ENCODE measurements around the gene MAP3K7CL. TPM values are rescaled to one million over a fixed set of nuclear protein-coding genes. Genes with fewer than 3 reads are reported as not detected.

The MAP3K7CL gene
- total RNA-seq, 1 donor from 2014 or later, result 1.2 TPM

DNA sequence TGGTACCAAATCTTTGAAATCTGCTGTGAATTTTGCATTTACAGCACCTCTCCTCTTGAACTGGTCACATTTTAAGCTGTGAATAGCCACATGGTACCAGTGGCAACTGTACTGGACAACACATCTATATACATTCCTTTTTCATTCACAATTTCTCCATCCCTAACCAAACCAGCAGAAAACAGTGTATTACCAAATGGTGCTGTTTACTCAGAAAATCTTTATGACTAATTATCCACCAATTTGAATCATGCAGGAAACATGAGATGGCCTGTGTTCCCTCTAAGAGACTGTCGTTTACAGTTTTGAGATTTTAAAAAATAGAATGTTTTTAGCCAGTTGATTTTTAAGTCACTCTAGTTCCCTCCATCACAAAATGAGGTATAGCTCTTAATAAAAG is 39.4 kb upstream of the MAP3K7CL start:
- Mint-ChIP-seq H3K4me1 (ENCODE audit: low read depth) (peaks cover 7% of the 10 kb centered on the region), H3K27me3 (peaks cover 4% of the 10 kb centered on the region), H3K27ac (no peak overlapping the region), H3K4me3 (ENCODE audit: low read depth) (no peak overlapping the region), H3K9me3 (ENCODE audit: low read depth) (no peaks in the 10 kb centered on the region), H3K36me3 (ENCODE audit: insufficient read depth) (no peaks in the 10 kb centered on the region)
- DNase-seq (ENCODE audit: low spot score, unreplicated experiment), result no peak
- TF ChIP-seq, protein P1, sequence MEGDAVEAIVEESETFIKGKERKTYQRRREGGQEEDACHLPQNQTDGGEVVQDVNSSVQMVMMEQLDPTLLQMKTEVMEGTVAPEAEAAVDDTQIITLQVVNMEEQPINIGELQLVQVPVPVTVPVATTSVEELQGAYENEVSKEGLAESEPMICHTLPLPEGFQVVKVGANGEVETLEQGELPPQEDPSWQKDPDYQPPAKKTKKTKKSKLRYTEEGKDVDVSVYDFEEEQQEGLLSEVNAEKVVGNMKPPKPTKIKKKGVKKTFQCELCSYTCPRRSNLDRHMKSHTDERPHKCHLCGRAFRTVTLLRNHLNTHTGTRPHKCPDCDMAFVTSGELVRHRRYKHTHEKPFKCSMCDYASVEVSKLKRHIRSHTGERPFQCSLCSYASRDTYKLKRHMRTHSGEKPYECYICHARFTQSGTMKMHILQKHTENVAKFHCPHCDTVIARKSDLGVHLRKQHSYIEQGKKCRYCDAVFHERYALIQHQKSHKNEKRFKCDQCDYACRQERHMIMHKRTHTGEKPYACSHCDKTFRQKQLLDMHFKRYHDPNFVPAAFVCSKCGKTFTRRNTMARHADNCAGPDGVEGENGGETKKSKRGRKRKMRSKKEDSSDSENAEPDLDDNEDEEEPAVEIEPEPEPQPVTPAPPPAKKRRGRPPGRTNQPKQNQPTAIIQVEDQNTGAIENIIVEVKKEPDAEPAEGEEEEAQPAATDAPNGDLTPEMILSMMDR (IDR thresholded peaks at IDR 0.05; ENCODE audit: unreplicated experiment), result no peak

GRCh38 chr21:29092102-29092959 is 38.1 kb upstream of the MAP3K7CL start:
- Mint-ChIP-seq H3K27ac (no peak overlapping the region), H3K4me1 (ENCODE audit: low read depth) (peaks cover 7% of the 10 kb centered on the region), H3K36me3 (ENCODE audit: insufficient read depth) (no peaks in the 10 kb centered on the region), H3K4me3 (ENCODE audit: low read depth) (no peak overlapping the region), H3K27me3 (no peaks in the 10 kb centered on the region), H3K9me3 (ENCODE audit: low read depth) (no peaks in the 10 kb centered on the region)
- no peak for DNase-seq (ENCODE audit: low spot score, unreplicated experiment)
- TF ChIP-seq, protein P1 (IDR thresholded peaks at IDR 0.05; ENCODE audit: unreplicated experiment), result no peak

- no peak overlapping the region for H3K27ac Mint-ChIP-seq
- no peak overlapping the region for H3K4me3 Mint-ChIP-seq (ENCODE audit: low read depth)
- no peaks in the 10 kb centered on the region for H3K36me3 Mint-ChIP-seq (ENCODE audit: insufficient read depth)
- TF ChIP-seq, protein P1 (IDR thresholded peaks at IDR 0.05; ENCODE audit: unreplicated experiment), result no peak
- no peaks in the 10 kb centered on the region for H3K27me3 Mint-ChIP-seq
- peaks cover 2% of the 10 kb centered on the region for H3K9me3 Mint-ChIP-seq (ENCODE audit: low read depth)
- no peak for DNase-seq (ENCODE audit: low spot score, unreplicated experiment)
- peaks cover 7% of the 10 kb centered on the region for H3K4me1 Mint-ChIP-seq (ENCODE audit: low read depth)
Observed at GRCh38 chr21:29096218-29097015, 34.0 kb upstream of the MAP3K7CL start.

DNA sequence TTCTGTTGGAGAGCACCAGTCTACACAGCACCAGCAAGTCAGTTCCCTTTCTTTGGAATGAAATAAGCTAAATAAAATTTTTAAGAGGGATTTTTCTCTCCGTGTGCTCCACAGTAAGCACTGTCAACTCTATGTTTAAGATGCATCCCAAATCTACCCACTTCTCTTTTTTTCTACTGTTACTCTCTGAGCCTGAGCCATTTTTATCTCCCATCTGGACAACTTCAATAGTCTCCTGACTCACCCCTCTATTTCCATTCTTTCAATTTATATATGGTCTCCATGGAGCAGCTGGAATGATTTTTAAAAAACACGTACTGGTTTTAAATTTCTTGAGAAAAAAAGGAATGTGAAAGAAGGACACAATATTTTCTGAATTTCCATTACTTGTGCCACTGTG is 32.3 kb upstream of the MAP3K7CL start:
- Mint-ChIP-seq H3K4me1 (ENCODE audit: low read depth) (peaks cover 7% of the 10 kb centered on the region), H3K36me3 (ENCODE audit: insufficient read depth) (no peaks in the 10 kb centered on the region), H3K27ac (no peak overlapping the region), H3K4me3 (ENCODE audit: low read depth) (no peak overlapping the region), H3K9me3 (ENCODE audit: low read depth) (peaks cover 2% of the 10 kb centered on the region), H3K27me3 (no peaks in the 10 kb centered on the region)
- TF ChIP-seq, protein P1 (IDR thresholded peaks at IDR 0.05; ENCODE audit: unreplicated experiment), result no peak
- no peak for DNase-seq (ENCODE audit: low spot score, unreplicated experiment)

- H3K27me3 Mint-ChIP-seq, result no peaks in the 10 kb centered on the region
- no peak for DNase-seq (ENCODE audit: low spot score, unreplicated experiment)
- H3K4me3 Mint-ChIP-seq (ENCODE audit: low read depth), result no peak overlapping the region
- TF ChIP-seq, protein P1 (IDR thresholded peaks at IDR 0.05; ENCODE audit: unreplicated experiment), result no peak
- H3K9me3 Mint-ChIP-seq (ENCODE audit: low read depth), result peaks cover 2% of the 10 kb centered on the region
- no peaks in the 10 kb centered on the region for H3K36me3 Mint-ChIP-seq (ENCODE audit: insufficient read depth)
- no peaks in the 10 kb centered on the region for H3K4me1 Mint-ChIP-seq (ENCODE audit: low read depth)
- no peak overlapping the region for H3K27ac Mint-ChIP-seq
Observed at GRCh38 chr21:29102791-29103257, 27.6 kb upstream of the MAP3K7CL start.
